ENCODE measurements around the gene HRCT1. TPM values are rescaled to one million over a fixed set of nuclear protein-coding genes. Genes with fewer than 3 reads are reported as not detected.
"Not testable (repeated sequence)": the region's sequence is repeated elsewhere in the genome, so short reads cannot be mapped to it uniquely, and the experiment has no call there.

The HRCT1 gene
- total RNA-seq, 1 donor from 2014 or later, result not detected

DNA sequence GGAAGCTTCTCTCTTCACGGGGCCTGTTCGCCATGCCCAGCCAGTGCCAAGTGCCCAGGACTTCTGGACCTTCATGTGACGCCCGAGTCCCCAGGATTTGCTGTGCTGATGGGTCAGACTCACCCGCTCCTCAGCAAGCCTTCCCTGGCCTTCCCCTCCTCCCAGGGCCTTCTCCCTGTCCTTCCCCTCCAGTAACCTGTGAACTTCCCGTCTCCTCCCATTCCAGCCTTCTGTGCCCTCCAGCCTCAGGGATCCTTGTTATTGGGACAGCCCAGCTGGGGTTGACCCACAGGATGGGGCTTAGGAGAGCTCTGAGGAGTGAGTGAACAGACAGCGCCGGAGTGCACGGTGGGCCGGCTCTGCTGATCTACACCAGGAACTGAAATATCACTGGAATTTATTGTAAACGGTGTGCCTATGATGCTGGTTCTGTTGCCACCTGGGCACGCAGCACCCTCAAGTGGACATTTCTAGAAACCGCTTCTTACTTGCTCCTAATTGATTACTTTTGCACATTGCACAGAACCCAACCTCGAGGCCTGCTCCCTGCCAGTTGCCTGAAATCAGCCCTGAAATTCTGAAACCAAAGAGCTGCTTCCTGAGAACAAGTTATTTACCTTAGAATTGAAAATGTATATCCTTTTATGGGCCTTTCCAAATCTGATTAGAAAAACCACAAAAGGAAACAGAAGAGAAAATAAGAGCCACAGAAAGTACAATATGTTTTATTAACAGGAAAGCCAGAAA is 4.8 kb downstream of the HRCT1 start:
- DNase-seq, result peak; percentile 40
- Mint-ChIP-seq H3K27me3 (ENCODE audit: unreplicated experiment) (peaks cover 8% of the 10 kb centered on the region), H3K27ac (ENCODE audit: unreplicated experiment) (peak overlapping the region; percentile 23), H3K4me1 (ENCODE audit: low read depth, unreplicated experiment) (peaks cover 28% of the 10 kb centered on the region), H3K4me3 (ENCODE audit: unreplicated experiment) (no peak overlapping the region), H3K36me3 (ENCODE audit: unreplicated experiment) (no peaks in the 10 kb centered on the region), H3K9me3 (ENCODE audit: unreplicated experiment) (peaks cover 5% of the 10 kb centered on the region)
- TF ChIP-seq, protein P1, sequence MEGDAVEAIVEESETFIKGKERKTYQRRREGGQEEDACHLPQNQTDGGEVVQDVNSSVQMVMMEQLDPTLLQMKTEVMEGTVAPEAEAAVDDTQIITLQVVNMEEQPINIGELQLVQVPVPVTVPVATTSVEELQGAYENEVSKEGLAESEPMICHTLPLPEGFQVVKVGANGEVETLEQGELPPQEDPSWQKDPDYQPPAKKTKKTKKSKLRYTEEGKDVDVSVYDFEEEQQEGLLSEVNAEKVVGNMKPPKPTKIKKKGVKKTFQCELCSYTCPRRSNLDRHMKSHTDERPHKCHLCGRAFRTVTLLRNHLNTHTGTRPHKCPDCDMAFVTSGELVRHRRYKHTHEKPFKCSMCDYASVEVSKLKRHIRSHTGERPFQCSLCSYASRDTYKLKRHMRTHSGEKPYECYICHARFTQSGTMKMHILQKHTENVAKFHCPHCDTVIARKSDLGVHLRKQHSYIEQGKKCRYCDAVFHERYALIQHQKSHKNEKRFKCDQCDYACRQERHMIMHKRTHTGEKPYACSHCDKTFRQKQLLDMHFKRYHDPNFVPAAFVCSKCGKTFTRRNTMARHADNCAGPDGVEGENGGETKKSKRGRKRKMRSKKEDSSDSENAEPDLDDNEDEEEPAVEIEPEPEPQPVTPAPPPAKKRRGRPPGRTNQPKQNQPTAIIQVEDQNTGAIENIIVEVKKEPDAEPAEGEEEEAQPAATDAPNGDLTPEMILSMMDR (IDR thresholded peaks at IDR 0.05; ENCODE audit: partially characterized antibody, unreplicated experiment), result no peak

- H3K4me3 Mint-ChIP-seq (ENCODE audit: unreplicated experiment), result no peak overlapping the region
- H3K27ac Mint-ChIP-seq (ENCODE audit: unreplicated experiment), result no peak overlapping the region
- H3K27me3 Mint-ChIP-seq (ENCODE audit: unreplicated experiment), result peaks cover 6% of the 10 kb centered on the region
- H3K9me3 Mint-ChIP-seq (ENCODE audit: unreplicated experiment), result peaks cover 5% of the 10 kb centered on the region
- H3K36me3 Mint-ChIP-seq (ENCODE audit: unreplicated experiment), result no peaks in the 10 kb centered on the region
- H3K4me1 Mint-ChIP-seq (ENCODE audit: low read depth, unreplicated experiment), result peaks cover 26% of the 10 kb centered on the region
- TF ChIP-seq, protein P1 (IDR thresholded peaks at IDR 0.05; ENCODE audit: partially characterized antibody, unreplicated experiment), result no peak
- DNase-seq, result no peak
These were observed 5.7 kb downstream of the HRCT1 start for GRCh38 chr9:35911690-35912089.

DNA sequence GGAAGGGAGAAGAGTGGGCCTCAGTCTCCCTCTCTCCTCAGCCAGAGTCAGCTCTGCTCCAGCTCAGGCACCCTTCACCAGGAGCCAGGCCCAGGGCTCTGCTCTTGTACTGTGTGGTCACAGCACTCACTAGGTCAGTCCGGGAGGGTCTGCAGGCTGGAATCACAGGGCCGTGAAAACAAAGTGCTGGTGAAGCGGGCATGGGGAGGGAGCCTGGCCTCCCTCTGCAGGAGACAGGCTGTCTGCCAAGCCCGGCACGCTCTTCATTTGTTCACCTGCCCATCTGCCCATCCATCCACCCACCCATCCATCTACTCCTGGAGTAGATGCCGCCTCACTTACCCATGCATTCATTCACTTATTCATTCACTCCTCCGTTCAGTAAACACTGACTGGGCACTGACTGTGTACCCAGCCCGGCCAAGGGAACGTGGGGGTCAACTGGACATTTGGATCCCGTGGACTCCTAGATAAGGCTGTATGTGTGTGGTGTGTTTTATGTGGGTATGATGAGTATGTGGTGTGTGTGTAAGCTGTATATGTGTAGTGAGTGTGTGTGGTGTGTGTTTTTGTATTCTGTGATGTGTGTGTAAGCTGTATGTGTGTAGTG is 6.9 kb downstream of the HRCT1 start:
- Mint-ChIP-seq H3K4me1 (ENCODE audit: low read depth, unreplicated experiment) (peaks cover 14% of the 10 kb centered on the region), H3K4me3 (ENCODE audit: unreplicated experiment) (no peak overlapping the region), H3K27ac (ENCODE audit: unreplicated experiment) (no peak overlapping the region), H3K9me3 (ENCODE audit: unreplicated experiment) (peaks cover 4% of the 10 kb centered on the region), H3K36me3 (ENCODE audit: unreplicated experiment) (no peaks in the 10 kb centered on the region), H3K27me3 (ENCODE audit: unreplicated experiment) (peaks cover 2% of the 10 kb centered on the region)
- DNase-seq, result no peak
- TF ChIP-seq, protein P1 (IDR thresholded peaks at IDR 0.05; ENCODE audit: partially characterized antibody, unreplicated experiment), result no peak

- not testable (repeated sequence) for H3K4me3 Mint-ChIP-seq (ENCODE audit: unreplicated experiment); DNase-seq; H3K27me3 Mint-ChIP-seq (ENCODE audit: unreplicated experiment); H3K9me3 Mint-ChIP-seq (ENCODE audit: unreplicated experiment); H3K27ac Mint-ChIP-seq (ENCODE audit: unreplicated experiment); H3K36me3 Mint-ChIP-seq (ENCODE audit: unreplicated experiment)
- peaks cover 11% of the 10 kb centered on the region for H3K4me1 Mint-ChIP-seq (ENCODE audit: low read depth, unreplicated experiment)
These were observed 7.4 kb downstream of the HRCT1 start for GRCh38 chr9:35913429-35913828.

DNA sequence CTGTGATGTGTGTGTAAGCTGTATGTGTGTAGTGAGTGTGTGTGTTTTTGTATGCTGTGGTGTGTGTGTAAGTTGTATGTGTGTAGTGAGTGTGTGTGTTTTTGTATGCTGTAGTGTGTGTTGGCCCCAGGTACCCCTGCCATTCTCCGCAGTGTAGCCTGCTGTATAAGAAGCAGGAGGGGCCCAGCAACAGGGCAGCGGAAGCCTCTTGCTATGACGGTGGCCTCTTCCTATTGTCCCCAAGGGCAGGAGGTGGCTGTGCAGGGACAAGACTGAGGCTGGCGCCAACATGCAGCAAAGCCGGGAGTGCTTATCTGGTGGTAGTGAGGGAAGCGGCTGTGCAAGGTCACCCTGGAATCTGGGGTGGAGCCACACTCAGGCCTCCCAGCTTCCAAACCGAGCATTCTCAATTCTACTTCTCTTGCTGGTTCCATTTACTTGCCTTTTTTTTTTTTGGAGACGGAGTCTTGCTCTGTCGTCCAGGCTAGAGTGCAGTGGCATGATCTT is 8.4 kb downstream of the HRCT1 start:
- no peak overlapping the region for H3K27ac Mint-ChIP-seq (ENCODE audit: unreplicated experiment)
- peaks cover 3% of the 10 kb centered on the region for H3K4me1 Mint-ChIP-seq (ENCODE audit: low read depth, unreplicated experiment)
- H3K9me3 Mint-ChIP-seq (ENCODE audit: unreplicated experiment), result peaks cover 6% of the 10 kb centered on the region
- no peaks in the 10 kb centered on the region for H3K36me3 Mint-ChIP-seq (ENCODE audit: unreplicated experiment)
- no peak overlapping the region for H3K4me3 Mint-ChIP-seq (ENCODE audit: unreplicated experiment)
- DNase-seq, result peak; percentile 47
- peaks cover 2% of the 10 kb centered on the region for H3K27me3 Mint-ChIP-seq (ENCODE audit: unreplicated experiment)
- TF ChIP-seq, protein P1 (IDR thresholded peaks at IDR 0.05; ENCODE audit: partially characterized antibody, unreplicated experiment), result no peak

All from glutamatergic neuron (in vitro differentiated cells).